ENCODE measurements around the gene SCAF1.

The SCAF1 gene

DNA sequence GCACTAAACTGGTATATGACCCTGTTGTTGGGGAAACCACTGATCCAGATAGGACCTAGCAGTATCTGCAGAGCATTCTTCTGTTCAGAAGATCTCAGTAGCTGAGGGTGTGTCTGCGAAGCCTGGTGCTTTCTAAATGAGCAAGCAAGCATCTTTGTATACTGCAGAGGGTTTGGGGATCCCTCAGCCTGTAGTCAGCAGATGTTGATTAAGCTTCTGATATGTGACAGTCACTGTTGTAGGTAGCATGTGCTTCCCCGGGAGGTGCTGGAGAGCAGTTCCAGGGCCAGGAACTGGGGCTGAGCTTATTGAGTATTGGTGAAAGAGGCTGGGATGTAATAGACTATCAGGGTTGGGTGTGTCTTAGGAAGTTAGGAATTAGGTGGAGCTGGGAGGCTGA, 1.5 kb downstream of the SCAF1 start:
- DNase-seq (ENCODE audit: low spot score) = no peak

DNA sequence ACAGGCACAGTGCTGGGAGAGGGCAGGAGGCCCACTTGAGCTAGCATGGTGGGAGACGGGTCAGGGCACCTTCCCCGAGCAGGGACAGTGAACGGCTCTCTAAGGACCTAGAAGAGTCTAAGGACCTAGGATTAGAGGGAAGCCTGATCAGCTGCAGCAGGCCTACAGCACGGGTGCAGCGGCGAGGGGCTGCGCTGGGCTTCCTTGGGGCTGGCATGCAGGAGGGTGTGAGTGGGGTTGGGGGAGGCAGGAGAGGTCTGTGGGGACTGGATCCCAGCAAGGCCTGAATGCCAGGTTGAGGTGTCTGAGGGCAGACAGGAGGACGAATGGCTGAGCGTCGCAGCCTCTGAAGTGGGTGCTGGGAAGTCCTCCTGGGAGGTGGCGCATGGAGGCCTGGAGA, 3.6 kb downstream of the SCAF1 start:
- no peak for DNase-seq (ENCODE audit: low spot score)

DNA sequence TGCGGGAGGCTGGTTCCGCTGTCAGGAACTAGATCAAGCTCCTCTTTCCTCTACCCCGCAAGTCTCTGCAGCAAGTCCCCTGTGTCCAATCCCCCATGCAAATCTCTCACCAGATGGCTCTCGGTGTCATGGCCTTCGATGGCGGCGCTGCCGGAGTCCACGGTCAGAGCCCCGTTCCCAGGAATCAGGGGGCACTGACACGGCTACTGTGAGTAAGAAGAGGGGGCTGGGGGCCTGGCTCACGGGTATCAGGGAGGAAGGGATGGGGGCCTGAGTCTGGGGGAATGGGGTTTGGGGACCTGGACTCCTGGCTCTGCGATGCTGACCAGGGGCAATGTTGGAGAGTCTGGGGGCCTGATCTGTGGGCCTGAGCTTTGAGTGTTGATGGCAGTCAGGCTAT, 4.0 kb downstream of the SCAF1 start:
- DNase-seq (ENCODE audit: low spot score) = no peak

DNA sequence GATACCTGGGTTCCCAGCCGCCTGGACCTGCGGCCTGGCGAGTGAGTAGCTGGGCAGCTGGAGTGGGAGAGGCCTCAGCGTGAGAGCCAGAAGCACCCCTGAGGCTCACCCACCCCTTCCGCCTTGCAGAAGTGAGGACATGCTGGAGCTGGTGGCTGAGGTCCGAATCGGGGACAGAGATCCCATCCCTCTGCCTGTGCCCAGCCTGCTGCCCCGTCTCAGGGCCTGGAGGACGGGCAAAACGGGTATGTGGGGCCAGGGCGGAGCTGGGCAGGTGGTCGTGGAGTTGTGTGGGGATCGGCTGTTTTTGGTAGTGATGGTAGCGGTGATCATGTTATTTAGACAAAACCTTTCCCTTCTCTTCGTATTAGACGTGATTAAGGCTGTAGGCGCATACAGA, 4.6 kb downstream of the SCAF1 start:
- no peak for DNase-seq (ENCODE audit: low spot score)

DNA sequence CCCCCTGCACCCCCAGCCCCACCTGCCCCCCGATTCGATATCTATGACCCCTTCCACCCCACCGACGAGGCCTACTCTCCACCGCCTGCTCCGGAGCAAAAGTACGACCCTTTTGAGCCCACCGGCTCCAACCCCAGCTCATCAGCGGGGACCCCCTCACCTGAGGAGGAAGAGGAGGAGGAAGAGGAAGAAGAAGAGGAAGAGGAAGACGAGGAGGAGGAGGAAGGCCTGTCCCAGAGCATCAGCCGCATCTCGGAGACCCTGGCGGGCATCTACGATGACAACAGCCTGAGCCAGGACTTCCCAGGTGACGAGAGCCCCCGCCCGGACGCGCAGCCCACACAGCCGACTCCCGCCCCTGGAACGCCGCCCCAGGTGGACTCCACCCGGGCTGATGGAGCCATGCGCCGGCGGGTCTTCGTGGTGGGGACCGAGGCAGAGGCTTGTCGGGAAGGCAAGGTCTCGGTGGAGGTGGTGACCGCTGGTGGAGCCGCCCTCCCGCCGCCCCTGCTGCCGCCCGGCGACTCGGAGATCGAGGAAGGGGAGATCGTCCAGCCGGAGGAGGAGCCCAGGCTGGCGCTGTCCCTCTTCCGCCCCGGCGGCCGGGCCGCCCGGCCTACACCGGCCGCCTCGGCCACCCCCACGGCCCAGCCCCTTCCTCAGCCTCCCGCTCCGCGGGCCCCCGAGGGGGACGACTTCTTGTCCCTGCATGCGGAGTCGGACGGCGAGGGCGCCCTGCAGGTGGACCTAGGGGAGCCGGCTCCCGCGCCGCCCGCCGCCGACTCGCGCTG, 9.2 kb downstream of the SCAF1 start:
- no peak for DNase-seq (ENCODE audit: low spot score)

DNA sequence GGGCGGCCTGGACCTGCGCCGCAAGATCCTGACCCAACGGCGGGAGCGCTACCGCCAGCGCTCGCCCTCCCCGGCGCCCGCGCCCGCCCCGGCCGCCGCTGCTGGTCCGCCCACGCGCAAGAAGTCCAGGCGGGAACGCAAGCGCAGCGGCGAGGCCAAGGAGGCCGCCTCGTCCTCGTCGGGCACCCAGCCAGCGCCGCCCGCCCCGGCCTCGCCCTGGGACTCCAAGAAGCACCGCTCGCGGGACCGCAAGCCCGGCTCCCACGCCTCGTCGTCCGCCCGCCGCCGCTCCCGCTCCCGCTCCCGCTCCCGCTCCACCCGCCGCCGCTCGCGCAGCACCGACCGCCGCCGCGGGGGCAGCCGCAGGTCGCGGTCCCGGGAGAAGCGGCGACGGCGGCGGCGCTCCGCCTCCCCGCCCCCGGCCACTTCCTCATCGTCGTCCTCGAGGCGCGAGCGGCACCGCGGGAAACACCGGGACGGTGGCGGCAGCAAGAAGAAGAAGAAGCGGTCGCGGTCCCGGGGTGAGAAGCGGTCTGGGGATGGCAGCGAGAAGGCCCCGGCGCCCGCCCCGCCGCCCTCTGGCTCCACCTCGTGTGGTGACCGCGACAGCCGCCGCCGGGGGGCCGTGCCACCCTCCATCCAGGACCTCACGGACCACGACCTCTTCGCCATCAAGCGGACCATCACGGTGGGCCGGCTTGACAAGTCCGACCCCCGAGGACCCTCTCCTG, 10.0 kb downstream of the SCAF1 start:
- DNase-seq (ENCODE audit: low spot score) = no peak

DNA sequence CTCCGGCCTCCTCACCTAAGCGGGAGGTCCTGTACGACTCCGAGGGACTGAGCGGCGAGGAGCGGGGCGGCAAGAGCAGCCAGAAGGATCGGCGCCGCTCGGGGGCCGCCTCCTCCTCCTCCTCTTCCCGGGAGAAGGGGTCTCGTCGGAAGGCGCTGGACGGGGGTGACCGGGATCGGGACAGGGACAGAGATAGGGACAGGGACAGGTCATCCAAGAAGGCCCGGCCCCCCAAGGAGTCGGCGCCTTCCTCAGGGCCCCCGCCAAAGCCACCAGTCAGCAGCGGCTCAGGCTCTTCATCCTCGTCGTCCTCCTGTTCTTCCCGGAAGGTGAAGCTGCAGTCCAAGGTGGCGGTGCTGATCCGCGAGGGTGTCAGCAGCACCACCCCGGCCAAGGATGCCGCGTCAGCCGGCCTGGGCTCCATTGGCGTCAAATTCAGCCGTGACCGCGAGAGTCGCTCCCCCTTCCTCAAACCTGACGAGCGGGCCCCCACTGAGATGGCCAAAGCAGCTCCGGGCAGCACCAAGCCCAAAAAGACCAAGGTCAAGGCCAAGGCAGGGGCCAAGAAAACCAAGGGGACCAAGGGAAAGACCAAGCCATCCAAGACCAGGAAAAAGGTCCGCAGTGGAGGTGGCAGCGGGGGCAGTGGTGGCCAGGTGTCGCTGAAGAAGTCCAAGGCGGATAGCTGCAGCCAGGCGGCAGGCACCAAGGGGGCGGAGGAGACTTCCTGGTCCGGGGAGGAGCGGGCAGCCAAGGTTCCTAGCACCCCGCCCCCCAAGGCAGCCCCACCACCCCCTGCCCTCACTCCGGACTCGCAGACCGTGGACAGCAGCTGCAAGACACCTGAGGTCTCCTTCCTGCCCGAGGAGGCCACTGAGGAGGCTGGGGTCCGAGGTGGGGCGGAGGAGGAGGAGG, 10.8 kb downstream of the SCAF1 start:
- no peak for DNase-seq (ENCODE audit: low spot score)

DNA sequence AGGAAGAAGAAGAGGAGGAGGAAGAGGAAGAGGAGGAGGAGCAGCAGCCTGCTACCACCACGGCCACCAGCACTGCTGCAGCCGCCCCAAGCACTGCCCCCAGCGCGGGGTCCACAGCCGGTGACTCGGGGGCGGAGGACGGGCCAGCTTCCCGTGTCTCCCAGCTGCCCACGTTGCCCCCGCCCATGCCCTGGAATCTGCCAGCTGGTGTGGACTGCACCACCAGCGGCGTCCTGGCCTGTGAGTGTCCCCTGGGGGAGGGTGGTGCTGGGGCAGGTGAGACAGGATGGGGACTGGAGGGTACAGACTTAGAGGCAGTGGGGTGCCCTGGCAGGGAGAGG, 11.4 kb downstream of the SCAF1 start:
- no peak for DNase-seq (ENCODE audit: low spot score)

DNA sequence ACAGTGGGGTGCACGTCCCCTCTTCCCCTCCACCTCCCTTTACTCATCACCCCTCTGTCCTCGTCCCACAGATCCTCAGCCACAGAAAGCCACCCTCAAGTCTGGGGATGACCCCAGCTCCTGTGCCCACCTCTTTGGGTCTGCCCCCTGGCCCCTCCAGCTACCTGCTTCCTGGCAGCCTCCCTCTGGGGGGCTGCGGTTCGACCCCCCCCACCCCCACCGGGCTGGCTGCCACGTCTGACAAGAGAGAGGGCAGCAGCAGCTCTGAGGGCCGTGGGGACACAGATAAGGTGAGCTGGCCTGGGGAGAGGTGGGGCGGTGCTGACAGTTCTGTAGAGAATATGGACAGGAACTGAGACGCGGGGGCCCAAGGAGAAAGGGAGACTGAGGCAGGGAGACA, 12.6 kb downstream of the SCAF1 start:
- DNase-seq (ENCODE audit: low spot score) = no peak

DNA sequence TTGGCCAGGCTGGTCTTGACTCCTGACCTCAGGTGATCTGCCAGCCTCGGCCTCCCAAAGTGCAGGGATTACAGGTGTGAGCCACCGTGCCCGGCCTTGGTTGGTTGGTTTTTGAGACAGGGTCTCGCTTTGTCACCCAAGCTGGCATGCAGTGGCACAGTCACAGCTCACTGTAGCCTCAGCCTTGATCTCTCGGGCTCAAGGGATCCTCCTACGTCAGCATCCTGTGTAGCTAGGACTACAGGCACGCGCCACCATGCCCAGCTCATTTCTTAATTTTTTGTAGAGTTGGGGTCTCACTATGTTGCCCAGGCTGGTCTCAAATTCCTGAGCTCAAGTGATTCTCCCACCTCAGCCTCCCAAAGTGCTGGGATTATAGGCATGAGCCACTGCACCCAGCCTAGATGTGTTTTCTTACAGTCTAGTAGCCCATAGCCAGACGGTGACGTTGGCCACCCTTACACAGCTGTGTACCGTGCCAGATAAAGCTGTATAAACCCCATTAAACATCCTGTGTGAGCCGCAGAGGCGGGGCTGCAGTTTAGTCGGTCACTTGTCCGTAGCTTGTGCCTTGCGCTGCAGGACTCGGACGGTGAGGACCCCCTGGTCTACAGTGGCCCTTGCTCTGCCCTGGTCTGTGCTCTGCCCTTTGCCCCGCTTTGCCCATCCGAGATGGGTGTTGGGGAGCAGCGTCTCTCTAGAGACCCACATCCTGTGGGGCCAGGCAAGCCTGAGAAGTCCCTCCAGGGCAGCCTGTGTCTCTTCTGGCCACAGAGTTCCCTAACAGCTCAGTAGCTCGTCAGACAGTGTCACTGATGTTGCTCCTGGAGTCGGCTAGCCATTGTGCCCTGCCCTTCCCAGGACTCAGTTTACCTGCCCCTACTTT, 13.8 kb downstream of the SCAF1 start:
- DNase-seq (ENCODE audit: low spot score) = no peak

DNA sequence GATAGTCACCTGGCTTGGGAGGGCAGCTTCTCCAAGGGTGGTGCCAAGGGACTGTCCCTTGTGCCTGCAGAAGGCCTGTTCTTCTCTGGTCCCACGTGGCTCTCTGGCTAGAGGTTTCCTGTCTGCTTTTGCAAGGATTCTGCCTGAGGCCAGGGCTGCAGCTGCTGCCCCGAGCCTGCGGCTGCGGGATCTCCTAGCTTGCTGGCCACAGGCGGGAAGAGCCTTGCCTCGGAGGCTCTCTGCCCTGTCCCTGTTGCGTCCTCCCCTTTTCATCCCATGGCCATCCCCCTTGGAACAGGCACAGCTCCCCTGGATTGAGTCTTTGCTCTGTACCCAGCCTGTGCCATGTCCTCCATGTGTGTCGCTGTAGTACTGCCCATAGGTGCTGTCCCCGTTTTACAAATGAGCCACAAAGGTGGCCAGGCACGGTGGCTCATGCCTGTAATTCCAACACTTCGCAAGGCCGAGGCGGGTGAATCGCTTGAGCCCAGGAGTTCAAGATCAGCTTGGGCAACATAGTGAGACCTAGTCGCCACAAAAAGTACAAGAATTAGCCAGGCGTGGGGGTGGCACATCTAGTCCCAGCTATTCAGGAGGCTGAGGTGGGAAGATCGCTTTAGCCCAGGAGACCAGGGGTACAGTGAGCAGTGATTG, 14.6 kb downstream of the SCAF1 start:
- DNase-seq (ENCODE audit: low spot score) = no peak

DNA sequence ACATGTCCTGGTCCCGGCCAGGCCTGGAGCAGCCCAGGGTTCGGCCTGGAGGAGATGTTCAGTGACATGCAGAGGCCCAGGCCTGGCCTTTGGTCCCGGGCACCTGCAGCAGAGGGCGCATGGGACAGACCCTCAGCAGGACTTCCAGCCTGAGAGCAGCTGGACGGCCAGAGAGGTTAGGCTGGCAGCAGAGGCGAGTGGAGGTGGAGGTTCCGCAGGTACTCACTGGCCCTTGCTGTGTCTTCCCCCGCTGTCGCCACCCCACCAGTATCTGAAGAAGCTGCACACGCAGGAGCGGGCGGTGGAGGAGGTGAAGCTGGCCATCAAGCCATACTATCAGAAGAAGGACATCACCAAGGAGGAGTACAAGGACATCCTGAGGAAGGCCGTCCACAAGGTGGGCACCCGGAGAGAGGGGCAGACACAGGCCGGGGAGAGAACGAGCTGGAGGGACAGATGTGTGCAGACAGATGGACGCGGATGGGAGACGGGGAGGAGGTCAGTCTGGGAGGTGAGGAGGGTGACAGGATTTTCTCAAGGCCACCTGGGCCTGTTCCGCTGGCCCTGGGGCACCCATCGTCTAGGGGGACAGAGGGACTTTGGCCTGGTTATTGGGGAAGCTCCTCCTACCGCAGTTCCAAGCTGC, 15.6 kb downstream of the SCAF1 start:
- no peak for DNase-seq (ENCODE audit: low spot score)

DNA sequence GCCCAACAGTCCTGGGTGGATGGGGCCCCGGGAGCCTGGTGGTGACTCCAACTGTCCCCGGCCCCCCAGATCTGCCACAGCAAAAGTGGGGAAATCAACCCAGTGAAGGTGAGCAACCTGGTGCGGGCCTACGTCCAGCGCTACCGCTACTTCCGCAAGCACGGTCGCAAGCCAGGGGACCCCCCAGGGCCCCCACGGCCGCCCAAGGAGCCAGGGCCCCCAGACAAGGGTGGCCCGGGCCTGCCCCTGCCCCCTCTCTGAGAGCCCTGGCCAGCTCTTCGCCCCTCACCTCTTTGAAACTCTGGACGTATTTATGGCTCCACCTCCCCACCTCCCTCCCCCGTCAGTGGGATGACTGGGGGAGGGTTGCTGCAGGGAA, 16.1 kb downstream of the SCAF1 start:
- no peak for DNase-seq (ENCODE audit: low spot score)

DNA sequence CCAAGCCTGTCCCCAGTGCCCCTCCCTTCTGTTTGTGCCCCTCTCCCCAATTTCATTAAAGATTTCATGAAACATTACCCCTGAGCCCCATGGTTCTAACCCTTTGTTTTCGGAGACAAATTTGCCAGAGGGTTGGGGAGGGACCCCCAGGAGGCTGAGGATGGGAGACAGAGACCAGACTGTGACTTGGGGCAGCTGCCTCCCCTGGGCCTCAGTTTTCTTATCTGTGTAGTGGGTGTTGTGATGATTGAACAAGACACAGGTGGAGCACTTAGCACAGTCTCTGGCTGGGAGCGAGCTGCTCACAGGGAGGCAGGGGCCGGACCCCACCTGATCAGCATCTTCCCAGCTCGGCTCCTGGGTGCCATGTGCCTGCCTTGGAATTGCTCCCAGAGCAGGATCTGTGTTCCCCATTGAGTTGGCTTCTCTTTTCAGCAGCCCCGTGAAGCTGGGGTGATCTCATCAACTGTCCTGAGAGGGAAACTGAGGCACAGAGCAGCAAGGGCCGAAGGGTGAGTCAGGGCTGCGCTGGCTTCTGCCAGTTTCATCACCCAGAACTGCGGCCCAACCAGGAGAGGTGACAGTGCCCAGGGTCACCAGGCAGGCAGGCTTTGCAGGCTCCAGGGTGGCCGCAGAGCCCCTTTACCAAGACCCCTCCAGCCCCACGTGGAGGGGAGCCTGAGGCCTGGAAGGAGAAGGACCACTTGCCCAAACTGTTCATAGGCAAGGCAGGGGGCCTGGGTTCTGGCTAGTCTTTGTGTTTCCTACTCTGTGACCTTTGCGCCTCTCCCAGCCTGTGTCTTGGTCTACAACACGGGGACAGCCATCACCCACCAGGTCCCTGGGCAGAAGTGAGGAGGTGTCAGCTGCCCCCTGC, 16.8 kb downstream of the SCAF1 start:
- DNase-seq (ENCODE audit: low spot score) = no peak

DNA sequence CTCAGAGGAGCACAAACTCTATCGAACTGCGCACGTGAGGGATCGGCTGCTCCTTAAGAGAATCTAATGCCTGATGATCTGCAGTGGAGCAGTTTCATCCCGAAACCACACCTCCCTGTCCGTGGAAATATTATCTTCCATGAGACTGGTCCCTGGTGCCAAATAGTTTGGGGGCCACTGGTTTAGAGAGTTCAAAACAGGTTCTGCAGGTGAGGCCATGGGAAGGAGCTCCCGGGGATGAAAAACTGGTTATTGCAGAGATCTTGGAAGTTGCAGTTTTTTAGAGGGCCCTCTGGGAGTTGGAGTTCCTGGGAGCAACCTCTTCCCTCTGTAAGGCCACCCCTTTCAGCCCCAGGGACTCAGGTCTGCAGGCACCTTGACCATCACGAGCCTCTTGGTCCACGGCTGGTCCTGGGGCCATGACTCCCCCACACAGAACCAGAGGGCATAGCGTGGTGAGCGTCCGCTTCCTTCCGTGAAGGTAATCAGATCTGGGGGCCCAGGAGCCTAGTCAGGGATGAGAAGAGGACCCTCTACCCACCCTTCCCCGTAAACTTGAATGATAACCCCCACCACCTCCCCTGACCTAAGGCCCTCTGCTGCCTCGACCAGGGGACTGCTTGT, 18.4 kb downstream of the SCAF1 start:
- no peak for DNase-seq (ENCODE audit: low spot score)

DNA sequence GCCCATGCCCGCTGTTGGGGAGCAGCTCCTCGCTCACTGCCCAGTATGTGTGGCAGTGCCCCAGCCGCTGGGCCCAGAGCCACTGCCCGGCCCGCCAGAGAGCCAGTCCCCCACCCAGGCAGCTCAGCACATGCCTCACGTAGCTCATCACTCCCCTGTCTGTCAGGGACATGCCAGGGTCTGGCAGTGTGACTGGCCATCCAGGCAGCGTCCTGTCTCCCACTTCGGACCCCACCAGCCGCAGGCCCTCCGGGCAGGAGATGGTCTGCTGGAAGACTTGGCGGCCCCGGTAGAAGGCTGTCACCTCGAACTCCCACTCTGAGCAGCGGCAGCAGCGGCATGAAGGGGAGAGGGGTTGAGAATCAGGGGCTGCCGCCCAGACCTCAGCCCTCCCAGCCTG, 20.0 kb downstream of the SCAF1 start:
- no peak for DNase-seq (ENCODE audit: low spot score)

DNA sequence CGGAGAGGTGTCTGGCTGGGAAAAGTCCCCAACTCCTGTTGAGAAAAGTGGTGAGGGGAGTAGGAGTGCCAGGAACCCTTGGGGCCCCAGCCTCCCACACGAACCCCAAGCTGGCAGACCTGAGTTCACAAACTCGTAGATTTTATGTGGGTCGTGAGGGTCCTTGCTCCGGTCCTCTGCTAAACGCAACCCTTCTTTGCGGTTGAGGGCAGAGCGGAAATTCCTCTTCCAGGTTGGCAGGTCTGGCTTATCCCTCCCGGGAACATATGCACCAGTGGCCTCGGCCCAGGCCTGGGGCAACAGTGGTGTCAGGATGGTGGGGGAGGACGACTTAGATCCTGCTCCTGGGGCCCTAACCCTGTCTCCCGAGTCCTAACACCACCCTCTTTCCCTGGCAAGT, 21.2 kb downstream of the SCAF1 start:
- DNase-seq (ENCODE audit: low spot score) = no peak

DNA sequence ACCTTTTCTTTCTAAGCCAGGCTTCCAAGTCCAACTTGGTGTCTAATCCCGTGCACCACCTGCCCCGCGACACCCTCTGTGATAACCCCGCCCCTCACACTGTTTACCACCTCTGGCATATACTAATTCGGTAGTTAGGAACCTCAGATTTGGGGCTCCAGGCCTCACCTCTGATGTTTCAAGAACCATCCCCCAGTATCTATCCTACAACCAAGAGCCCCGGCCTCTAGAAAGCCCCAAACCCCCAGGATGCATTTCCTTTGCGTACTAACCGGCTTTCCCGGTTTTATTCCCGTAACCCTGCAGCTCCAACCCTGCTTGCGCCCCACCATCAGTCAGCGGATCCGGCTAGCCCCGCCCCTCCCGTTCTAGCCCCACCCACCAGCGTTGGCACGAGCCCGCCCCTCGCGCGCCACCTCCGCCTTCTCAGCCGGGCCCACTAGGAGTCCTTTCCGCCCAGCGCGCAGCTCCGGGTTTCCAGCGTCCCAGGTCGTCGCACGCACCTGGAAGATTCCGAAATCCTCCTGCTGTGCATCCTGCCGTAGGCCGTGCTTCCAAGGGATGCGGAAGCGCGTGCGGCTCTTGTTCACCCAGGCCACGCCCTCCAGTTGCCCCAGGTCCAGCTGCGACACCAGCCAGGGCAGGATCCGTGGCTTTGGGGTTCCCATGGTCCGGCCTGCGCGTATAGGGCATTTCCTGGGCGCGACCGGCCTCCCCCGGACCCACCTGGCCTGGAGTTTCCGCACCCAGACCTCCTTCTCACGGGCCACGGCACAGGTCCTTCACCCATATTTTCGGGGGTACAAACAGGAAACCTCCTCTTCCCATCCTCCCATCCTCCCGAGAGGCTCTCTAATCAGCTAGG, 22.4 kb downstream of the SCAF1 start:
- DNase-seq (ENCODE audit: low spot score) = peak; percentile 93

DNA sequence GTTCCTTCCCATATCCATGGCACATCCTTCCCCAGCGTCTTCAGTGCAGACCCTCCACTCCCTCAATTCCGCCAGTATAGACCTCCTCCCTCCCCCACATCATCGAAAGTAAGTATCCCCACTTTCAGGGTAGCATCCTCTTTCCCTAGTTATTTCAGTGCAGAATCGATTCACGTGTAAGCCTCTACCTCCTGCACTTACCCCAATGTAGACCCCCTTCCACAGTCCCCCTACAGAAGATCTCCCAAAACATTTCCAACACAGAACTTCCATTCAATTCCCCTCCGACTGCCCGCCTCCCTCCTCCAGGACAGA, 23.0 kb downstream of the SCAF1 start:
- DNase-seq (ENCODE audit: low spot score) = no peak
